ENCODE data around the gene SMARCA5. TPM values are rescaled to one million over a fixed set of nuclear protein-coding genes. Genes with fewer than 3 reads are reported as not detected.
A peak's percentile ranks its signal among the peaks of the same experiment; 100 is the strongest.

Gene SMARCA5
- total and polyA plus RNA-seq, 7 donors, result 10.4 to 24.9 (median 21.6) TPM

DNA sequence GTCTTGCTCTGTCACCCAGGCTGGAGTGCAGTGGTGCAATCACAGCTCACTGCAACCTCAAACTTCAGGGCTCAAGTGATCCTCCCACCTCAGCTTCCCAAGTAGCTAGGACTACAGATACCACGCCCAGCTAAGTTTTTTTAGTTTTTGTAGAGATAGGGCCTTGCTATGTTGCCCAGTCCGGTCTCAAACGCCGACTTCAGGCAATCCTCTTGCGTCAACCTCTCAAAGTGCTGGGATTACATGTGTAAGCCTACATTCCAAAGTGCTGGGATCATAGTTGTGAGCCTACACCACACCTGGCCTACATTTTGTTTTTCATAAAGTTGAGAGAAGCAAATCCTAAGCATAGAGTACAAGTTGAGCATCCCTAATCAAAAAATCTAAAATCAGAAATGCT lies 42.2 kb downstream of the SMARCA5 start:
- H3K27ac ChIP-seq, result no peak overlapping the region

DNA sequence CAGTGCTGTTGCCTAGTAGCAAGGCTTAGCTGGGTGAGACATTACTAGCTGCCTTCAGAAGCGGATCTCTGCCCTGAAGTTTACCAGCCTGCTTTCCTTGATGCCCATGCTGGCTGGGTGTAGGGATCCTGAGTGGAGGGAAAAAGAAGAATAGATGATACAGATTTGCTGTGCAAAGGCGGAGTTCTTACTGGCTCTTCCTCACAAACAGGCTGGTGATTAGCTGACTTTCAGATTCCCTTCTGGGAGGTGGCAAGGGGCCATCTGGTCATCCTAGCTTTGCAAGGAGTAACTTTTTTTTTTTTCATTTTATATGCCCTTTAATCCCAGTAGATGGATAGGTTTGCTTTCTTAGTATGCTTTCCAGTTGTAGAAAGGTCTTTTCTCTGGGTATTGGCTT lies 44.8 kb downstream of the SMARCA5 start:
- DNase-seq, result no peak
- no peak overlapping the region for H3K4me3 ChIP-seq

More for the DNA sequence above, 42.2 kb downstream of the SMARCA5 start:
- TF ChIP-seq, protein P1, sequence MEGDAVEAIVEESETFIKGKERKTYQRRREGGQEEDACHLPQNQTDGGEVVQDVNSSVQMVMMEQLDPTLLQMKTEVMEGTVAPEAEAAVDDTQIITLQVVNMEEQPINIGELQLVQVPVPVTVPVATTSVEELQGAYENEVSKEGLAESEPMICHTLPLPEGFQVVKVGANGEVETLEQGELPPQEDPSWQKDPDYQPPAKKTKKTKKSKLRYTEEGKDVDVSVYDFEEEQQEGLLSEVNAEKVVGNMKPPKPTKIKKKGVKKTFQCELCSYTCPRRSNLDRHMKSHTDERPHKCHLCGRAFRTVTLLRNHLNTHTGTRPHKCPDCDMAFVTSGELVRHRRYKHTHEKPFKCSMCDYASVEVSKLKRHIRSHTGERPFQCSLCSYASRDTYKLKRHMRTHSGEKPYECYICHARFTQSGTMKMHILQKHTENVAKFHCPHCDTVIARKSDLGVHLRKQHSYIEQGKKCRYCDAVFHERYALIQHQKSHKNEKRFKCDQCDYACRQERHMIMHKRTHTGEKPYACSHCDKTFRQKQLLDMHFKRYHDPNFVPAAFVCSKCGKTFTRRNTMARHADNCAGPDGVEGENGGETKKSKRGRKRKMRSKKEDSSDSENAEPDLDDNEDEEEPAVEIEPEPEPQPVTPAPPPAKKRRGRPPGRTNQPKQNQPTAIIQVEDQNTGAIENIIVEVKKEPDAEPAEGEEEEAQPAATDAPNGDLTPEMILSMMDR (IDR thresholded peaks at IDR 0.05), result no peak
- Histone ChIP-seq H3K9me3 (no peaks in the 10 kb centered on the region), H3K36me3 (ENCODE audit: insufficient read depth in 1 of 2, low read depth in 1 of 2) (peaks cover 0 to 41% of the 10 kb centered on the region in 2 donors), H3K4me1 (no peaks in the 10 kb centered on the region), H3K27me3 (ENCODE audit: insufficient read depth in 3 of 3, low read length in 2 of 3) (no peaks in the 10 kb centered on the region), H3K4me3 (no peak overlapping the region)
- DNase-seq, result no peak
- intact Hi-C loops (cut with DNase I), result no loop called here
- ATAC-seq, result no peak
- WGBS, 3 donors, result 79 to 83% (median 80%) methylated on average over 5 of the region's 5 CpGs

DNA sequence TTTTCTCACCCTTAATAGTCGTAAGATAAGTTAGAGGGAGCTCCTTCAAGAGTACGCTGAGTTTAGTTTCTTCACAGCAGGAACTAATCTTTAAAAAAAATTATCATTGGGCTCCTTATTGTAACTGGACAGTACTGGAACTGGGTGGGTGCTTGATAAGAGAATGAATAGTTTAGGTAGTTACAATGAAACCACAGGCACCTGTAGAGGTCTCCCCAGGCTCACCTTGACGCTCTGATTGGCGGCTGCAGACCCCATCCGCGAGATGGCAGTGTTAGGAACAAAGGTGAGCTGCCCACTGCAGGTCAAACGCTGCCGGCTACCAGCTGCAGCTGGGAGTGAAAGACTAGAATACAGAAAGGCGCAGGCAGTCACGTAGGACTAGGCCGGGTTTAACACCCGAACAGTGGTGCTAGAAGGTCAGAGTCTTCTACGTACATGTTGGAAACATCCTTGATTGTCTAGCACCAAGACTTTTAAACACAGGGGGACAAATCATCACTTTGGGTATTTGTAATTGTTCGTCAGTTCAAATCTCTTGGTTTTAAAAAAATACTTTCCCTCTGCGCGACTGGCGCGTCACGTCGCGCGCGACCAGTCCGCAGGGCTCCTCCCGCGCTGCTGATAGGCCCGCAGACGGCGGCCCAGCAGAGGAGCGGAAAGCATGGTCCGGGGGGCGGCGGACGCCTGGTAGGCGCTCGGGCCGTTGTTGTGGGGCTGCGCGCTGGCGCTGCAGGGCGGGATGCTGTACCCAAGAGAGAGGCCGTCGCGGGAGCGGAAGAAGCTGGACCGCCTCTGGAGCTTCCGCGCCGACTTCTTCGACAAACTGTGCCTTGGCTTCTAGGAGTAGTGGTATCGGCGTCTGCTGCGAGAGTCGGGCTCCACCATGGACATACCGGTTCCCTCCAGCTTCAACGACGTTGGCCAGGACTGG lies 45.6 kb downstream of the SMARCA5 start:
- 2 to 5% (median 3%) methylated on average over 50 to 57 of the region's 57 CpGs for WGBS, 3 donors
- no peaks in the 10 kb centered on the region for H3K4me1 ChIP-seq
- H3K9me3 ChIP-seq, result no peaks in the 10 kb centered on the region
- TF ChIP-seq, protein P1 (IDR thresholded peaks at IDR 0.05), result peak; percentile 56
- peak overlapping the region; percentile 34 for H3K27ac ChIP-seq
- peak overlapping the region; percentile 72 for H3K4me3 ChIP-seq
- no peaks in the 10 kb centered on the region for H3K27me3 ChIP-seq (ENCODE audit: insufficient read depth in 3 of 3, low read length in 2 of 3)
- intact Hi-C loops (cut with DNase I), result no loop called here
- ATAC-seq (peak; percentile 85 to 97 (median 89)), DNase-seq (peak; percentile 55 to 82)
- H3K36me3 ChIP-seq (ENCODE audit: insufficient read depth in 1 of 2, low read depth in 1 of 2), result peaks cover 0 to 12% of the 10 kb centered on the region in 2 donors

More for the DNA sequence above, 44.8 kb downstream of the SMARCA5 start:
- no peak for ATAC-seq
- H3K9me3 ChIP-seq, result no peaks in the 10 kb centered on the region
- intact Hi-C loops (cut with DNase I), result no loop called here
- no peaks in the 10 kb centered on the region for H3K27me3 ChIP-seq (ENCODE audit: insufficient read depth in 3 of 3, low read length in 2 of 3)
- H3K36me3 ChIP-seq (ENCODE audit: insufficient read depth in 1 of 2, low read depth in 1 of 2), result peaks cover 0 to 20% of the 10 kb centered on the region in 2 donors
- no peak overlapping the region for H3K27ac ChIP-seq
- no peaks in the 10 kb centered on the region for H3K4me1 ChIP-seq
- 53 to 98% (median 71%) methylated on average over 2 of the region's 2 CpGs for WGBS, 3 donors
- TF ChIP-seq, protein P1 (IDR thresholded peaks at IDR 0.05), result no peak

DNA sequence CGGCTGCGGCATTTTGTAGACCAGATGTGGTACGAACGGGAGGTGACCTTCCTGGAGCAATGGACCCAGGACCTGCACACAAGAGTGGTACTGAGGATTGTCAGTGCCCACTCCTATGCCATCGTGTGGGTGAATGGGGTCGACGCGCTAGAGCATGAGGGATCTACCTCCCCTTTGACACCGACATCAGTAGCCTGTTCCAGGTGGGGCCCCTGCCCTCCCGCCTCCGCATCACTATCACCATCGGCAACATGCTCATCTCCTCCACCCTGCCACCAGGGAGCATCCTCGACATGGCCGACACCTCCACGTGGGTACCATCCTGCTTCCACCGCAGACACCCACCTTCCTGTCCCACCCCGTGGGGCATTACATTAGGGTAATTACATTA lies 46.2 kb downstream of the SMARCA5 start:
- Histone ChIP-seq H3K4me3 (peak overlapping the region; percentile 72), H3K27ac (no peak overlapping the region), H3K9me3 (no peaks in the 10 kb centered on the region), H3K4me1 (no peaks in the 10 kb centered on the region), H3K36me3 (ENCODE audit: insufficient read depth in 1 of 2, low read depth in 1 of 2) (peaks cover 0 to 6% of the 10 kb centered on the region in 2 donors), H3K27me3 (ENCODE audit: insufficient read depth in 3 of 3, low read length in 2 of 3) (no peaks in the 10 kb centered on the region)
- no peak for DNase-seq
- ATAC-seq, result peak; percentile 7 to 30 (median 15)
- TF ChIP-seq, protein P1 (IDR thresholded peaks at IDR 0.05), result no peak
- intact Hi-C loops (cut with DNase I), result no loop called here
- 46 to 69% (median 59%) methylated on average over 17 of the region's 17 CpGs for WGBS, 3 donors
